SKM-1 treated with dmso at 0.1 percent for 144 hours (cell line): ENCODE data around the gene COX7A2.

Experiments used
- DNase-seq: peaks from one replicate; lab custom pipeline; 2025; ENCODE audit not compliant: unreplicated experiment; lab: John Stamatoyannopoulos, UW

Gene COX7A2

DNA sequence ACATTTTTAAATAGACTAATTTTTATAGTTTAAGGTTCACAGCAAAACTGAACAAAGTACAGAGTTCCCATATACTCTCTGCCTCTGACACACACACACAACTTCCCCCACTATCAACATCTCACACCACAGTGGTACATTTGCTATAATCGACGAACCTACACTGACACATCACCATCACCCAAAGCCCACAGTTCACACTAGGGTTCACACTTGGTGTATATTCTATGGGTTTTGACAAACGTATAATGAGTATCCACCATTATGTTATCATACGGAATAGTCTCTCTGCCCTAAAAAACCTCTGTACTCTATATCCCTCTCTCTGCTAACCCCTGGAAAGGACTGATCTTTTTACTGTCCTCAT is 25.4 kb upstream of the COX7A2 start:
- DNase-seq: no peak

DNA sequence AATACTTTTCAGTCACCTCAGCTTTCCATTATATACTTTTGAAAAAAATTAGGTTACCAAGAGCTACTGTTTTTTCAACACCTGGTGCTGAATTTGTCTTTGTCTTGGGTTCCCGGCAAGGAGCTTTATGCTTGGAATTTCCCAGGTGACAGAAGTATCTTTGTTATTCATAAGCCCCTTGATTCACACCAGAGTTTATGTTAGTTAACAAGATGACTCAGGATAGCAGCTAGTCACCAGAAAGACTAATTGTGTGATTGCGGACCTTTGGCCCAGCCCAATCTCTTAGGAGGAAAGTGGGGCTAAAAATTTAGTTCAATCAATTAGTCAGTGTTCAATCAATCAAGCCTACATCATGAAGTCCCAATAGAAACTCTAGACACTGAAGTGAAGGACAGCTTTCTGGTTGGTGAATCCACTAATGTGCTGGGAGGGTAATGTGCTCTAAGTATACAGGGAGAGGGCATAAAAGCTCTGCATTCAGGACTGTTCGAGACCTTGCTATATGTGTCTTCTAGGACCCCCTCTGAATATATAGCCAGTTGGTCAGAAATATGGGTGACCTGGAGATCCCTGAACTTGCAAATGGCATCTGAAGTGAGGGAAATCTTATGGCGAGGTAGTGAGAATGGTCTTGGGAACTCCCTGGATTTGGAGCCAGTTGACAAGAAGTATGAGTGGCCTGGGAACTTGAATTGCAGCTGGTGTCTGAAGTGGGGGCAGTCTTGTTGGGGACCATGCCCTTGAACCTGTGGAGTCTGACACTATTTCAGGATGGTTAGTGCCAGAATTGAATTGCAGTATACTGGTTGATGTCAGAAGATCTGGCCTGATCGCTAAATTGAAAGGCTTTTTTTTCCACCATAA is 24.8 kb upstream of the COX7A2 start:
- no peak for DNase-seq

DNA sequence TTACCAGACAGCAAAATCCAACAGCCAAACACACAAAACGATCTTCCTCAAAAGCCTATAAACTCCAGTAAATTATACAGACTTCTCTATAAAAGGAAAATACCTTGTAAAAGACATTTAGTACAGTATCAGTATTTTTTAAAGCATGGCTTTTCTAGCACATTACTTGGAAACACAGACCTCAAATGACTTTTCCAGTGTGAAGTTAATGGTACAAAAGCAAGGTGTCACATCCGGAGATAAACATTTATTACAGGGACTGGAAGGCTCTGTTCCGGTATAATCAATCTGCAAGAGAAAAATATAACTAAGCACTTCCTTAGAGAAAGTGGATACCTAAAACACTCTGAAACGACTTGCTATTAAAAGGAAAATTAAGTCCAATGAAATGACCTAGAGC is 23.9 kb upstream of the COX7A2 start:
- DNase-seq: no peak

DNA sequence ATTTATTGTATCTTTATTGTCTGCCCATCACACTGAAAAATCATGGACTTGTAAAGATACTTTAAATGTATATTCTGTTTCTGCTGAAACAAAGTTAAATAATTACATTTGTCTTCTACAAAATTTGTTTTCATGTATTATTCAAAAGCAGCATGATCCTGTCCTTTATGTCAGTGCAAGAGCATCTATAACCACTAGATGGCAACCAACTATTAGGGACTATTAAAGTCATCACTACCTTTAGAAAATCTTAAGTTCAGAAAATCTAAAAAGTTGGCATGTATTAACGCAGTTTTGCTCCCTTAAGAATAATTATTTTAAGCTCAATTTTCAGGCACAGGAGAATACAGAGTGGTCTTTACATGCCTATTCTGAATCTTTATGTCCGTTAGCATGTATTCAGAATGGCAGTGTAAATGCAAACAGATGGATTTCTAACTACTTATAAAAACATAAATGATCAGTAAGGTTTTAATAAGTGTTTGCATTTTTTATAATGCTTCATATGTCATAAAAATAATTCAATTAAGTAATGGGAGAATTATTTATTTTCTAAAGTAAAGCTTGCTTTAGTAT is 23.2 kb upstream of the COX7A2 start:
- no peak for DNase-seq

DNA sequence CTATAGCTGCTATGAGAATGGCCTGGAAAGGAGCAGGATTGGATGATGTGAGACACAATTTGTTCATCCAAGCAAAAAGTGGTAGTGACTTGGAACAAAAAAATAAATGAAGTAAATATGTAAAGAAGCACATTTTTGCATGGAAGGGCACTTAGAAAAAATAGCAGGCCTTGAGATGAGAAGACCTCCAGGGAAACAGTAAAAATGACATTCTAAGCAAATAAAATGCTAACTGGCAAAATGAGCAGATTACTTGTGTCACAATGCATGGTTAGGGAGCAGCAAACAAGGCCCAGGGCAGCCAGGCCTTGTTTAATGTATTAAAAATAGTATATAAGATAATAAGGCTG is 19.8 kb upstream of the COX7A2 start:
- DNase-seq: no peak

DNA sequence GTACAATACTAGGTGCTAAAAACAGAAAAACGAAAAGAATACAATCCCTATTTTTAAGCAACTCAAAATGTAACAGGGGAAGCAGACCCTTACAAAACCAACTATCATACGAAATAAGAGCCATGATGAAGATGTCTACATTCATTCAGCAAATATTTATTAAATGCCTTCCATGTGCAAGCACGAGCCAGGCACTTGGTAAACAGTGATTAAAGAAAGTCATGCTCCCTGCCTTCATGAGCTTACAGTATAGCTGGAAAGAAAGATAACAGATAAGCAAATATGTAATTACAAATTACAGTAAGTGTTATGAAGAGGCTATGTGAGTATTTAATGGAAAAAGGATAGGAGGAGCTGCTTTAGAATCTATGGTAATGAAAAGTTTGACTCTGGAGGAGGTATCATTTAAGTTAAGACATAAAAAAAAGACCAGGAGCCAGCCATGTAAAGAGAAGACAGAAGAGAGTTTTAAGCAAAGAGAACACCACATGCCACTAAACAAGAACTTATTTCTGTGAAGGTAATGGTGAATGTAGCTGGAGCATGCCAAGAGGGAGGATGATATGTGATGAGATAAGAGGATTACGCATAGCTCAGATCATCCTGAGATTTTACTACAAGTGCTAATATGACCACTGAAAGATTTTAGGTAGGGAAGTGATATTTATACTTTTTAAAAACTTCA is 19.3 kb upstream of the COX7A2 start:
- DNase-seq: no peak

DNA sequence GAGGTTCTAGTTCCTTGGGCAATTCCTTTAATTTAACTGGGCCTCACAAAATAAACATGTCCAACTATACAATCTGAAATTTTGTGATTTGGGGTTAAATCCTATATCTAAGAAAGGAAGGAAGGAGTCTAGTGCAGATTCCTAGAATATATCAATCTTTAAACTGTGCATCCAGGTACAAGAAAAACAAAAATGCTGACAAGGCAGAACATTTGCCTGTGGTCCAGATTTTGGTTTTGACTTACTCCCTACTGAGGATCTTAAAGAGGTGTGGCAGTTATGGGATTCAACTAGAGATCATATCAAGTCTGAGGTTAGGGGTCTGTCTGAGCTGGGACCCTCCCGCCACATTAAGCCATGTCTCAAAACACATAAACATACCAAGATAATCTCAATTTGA is 17.7 kb upstream of the COX7A2 start:
- DNase-seq: no peak

DNA sequence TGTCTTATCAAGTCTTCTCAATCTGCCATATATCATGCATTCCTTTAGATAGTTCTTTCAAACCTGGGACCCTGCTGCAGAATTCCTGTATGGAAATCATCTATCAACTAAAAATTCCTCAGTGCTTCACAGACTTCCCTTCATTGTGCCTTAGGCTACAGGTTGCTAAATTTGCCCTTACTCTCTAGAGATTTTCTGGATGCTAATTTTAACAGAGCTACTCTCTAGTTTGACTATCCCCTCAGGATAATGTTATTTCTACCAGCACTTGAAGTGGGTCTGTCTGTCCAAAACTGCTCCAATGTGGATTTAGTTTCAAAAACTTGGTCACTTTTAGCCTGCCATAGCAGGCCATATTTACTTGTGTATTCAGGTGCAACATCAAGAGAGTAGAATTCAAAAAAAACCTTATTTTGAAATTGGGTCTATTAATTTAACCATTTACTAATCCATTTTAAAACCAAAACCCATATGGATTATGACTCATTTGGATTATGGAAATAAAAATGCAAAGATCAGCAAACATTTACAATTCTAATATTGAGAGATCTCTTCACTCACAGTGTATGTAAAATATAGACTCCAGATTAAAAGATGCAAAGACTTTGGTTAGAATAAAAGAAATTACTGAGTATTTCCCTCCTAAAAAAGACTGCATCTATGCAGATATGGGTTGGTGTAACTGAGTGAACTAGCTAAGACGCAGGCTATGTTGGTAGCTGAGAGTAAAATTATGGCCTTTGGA is 13.9 kb upstream of the COX7A2 start:
- no peak for DNase-seq

DNA sequence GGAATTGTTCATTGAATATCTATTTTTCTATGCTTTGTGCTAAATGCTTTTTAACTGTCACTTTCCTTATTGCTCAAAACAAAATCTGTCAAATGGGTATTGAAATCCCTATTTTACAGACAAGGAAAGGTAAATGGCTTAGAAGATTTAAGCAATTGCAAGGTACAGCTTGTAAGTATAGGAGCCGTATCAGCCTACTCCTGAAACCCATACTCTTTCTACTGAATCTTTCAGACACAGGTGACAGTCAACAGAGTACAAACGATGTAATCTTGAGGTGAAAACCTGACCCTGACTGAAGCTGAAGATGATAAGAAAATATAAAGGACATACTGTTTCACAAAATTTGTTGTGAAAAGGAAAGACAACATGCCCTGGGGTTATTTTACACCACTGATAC is 7.0 kb upstream of the COX7A2 start:
- DNase-seq: no peak

DNA sequence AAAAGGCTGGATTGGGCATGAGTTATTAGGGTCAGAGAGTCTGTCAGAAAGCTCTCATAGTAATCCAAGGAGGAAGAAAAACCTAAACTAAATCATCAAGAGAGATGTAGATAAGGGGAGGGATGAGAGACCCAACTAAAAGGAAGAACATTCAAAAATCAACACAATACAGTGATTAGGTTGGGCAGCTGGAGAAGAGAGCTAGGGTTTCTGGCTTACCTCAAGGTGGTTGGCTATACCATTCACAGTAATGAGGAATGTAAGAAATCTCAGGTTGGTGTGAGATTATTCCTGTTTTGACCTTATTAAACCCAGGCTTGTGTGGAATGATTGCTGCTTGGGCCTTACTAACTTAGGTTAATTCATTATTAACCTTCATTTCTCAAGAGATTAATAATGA is 6.2 kb upstream of the COX7A2 start:
- no peak for DNase-seq

DNA sequence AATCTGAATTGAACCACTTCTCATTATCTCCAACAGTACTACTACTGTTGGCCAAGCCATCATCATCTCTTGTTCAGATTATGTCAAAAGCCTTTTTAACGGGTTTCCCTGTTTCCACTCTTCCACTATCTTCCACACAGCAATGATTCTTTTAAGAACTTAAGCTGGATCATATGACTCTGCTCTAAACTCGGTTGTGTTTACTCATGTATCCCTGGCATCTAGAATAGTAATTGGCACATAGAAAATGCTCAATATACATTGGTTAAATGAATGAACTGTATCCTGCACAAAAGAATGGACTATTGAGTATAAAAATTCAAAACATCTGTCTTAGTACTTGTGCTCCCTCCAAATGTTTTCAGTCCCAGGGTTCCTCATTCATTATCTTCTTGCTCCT is 2.8 kb upstream of the COX7A2 start:
- no peak for DNase-seq

DNA sequence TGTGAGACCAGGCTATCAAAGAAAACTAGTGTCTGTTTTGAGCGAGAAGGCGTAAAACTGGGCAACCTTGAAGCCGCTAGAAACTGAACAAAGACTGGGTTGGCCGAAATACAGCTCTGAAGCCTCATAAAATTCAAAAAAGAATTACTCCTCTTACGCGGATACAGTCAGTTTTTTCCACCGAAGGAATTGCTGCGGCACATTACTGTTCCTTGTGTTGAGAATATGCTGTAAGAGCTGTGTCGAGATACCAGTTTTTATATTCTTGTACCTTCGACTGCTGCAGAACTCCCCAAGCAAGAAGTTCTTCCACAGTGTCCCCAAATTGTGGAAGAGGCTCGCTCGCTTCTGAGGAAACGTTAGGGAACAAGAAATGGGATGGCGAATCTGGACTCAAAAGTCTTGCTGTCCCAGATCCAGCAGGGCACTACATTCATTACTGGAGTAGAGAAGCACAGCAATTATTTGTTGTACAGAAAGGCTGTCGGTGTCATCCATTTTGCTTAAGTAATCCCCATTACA is 523 bp upstream of the COX7A2 start:
- DNase-seq: no peak

DNA sequence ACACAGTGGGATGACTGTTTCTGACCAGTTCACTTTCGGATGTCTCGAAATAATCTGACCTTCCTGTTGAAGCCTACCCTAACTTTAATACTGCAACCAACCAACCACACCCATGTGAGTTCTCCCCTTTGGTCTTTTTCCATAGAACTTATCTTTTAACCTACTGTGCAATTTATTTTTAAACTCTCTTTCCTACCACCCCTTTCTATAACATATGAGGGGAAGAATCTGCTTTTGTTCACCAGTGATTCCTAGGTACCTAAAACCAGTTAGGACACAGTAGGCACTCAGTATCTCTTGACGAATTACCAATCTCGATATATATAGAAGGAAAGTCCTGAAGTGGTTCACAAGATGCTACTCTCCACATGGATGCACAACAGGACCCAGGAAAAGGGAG is 7.0 kb downstream of the COX7A2 start:
- no peak for DNase-seq

DNA sequence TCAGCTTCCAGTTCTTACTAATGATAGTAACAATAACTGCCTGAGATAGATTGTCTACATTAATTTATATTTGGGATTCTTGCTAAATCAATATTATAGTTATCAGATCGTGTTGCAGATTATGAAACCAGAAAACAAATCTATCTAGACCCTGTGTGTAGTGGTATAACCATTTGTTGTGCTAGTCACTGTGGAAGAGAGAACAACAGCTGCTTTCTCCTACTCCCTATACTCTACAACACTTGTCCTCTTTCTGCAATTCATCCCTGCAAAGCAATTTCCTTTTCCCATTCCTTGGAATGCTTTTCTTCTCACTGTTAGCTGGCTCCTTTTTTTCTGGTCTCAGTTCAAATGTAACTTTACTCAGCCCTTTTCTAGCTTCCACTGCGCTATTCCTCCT is 8.3 kb downstream of the COX7A2 start:
- no peak for DNase-seq

DNA sequence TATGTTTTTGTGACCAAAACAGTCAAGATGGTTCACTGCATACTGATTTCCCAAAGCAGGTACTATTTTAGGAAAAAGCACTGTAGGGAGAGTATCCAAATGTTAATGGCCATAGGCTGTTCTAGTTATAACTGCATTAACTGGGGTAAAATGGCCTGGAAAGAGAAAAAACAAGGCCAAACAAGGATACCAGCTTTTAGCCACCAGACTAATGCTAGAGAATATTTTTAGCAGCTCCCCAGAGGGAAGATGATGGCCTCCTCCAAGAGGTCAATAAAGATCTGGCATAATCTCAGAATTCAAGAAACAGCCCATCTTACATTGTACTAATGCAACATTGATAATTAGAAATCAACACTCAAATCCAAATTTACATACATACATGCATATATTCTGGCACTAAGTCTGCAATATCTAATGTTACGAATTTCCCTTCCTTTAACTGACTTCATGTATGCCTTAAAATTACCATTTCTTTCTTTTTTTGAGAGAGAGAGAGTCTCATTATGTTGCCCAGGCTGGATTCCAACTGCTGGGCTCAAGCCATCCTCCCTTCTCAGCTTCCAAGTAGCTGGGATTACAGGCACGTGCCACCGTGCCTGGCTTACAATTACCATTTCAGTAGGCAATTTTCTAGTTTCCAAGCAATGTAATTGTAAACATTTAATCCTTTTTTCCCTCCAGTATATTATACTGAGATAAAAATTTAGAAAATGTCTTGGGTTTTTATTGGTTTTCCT is 9.3 kb downstream of the COX7A2 start:
- no peak for DNase-seq

DNA sequence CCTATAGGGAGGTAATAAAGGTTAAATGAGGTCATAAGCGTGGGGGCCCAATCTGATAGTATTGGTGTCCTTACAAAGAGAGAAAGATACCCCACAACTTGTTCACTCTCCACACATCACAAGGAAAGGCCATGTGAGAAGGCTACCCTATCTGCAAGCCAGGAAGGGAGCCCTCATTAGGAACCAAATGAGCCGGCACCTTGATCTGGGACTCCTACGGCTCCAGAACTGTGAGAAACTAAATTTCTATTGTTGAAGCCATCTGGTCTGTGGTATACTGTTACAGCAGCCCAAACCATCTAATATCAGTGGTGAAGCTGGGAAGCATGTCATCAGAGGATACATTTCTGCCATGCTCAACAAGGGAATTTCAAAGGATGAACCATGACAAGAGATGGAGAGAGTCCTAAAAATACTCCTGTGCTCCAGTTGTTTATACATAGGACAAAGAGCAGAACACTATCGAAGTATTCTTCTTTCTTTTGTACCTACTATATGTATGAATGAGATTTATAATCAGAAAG is 10.4 kb downstream of the COX7A2 start:
- DNase-seq: no peak

DNA sequence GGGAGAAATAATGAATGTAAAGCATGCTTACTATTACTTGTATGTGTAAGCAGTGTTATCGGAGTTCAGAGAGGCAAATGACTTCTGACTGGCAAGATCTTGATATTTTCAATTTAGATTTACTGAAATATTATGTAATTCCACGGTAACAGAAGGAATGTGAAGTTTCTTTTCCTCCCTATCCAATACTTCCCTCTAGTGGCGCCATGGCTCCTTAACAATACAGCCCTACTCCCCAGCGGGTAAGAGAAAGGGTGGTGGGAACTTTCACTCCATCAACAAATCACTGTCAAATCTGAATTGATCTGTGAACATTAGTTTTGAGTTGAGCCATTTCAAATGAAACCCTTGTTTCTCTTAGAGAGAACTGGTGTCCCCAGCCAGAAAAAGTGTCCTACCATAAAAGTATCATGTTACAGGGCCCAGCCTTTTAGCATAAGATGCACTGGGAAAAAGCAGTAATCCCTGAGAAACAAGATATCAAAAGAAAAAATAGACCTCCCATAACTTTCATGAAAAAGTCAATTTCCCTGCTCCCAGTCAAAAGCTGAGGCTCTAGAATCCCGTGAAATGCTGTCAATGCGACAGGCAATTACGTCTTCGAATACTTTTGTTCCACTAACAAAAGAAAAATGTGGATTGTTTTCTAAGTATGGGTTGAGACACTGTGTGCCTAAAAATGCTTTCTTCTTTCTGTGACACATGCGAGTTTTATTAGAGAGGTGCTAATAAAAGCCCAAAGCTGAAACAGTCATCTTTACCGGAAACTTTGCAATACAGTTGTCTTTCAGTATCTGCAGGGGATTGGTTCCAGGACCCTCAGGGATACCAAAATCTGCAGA is 12.9 kb downstream of the COX7A2 start:
- DNase-seq: no peak

DNA sequence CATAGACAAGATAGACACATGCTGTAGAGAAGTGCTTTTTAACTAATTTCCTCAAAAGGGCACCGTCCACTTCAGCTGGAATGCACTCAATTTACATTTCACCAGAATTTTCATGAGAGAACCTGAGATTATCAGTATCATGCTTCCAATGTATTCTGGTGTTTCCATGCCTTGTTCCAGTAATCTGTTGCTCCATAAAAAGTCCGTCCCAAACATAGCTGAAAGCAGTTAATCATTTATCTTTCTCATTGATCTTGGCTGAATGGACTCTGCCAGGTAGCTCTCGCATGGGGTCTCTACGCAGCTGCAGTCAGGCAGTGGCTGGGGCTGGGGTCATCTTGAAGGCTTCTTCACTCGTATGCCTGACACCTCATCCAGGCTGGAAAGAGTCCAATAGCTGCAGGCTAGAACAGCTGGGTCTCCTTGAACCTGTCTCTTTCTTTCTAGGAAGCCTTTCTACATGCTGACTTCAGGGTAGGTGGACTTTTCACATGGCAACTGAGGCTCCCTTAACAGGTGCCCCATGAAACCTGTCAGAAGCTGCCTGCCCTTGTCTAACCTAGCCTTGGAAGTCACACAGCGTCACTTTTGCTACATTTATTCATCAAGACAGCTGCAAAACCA is 19.2 kb downstream of the COX7A2 start:
- DNase-seq: no peak

DNA sequence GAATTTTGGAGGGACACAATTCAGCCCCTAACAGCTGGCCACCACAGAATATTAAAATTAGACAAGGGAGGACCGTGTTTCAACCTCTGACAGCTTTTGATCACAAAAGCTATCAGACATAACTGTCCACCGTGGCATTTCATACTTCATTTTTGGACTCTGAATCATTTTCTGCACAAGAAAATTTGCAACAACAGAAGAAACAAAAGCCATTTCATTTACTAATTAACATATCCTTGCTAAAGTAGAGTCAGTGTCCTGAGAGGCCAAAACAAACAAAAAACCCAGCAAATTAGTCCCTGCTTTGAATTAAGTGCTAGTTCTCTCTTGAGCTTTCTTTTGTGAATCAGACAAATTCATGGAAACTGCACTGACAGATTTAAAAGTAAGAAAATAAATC is 20.2 kb downstream of the COX7A2 start:
- DNase-seq: no peak
